ENCODE measurements around the gene UGT3A2.

DNA sequence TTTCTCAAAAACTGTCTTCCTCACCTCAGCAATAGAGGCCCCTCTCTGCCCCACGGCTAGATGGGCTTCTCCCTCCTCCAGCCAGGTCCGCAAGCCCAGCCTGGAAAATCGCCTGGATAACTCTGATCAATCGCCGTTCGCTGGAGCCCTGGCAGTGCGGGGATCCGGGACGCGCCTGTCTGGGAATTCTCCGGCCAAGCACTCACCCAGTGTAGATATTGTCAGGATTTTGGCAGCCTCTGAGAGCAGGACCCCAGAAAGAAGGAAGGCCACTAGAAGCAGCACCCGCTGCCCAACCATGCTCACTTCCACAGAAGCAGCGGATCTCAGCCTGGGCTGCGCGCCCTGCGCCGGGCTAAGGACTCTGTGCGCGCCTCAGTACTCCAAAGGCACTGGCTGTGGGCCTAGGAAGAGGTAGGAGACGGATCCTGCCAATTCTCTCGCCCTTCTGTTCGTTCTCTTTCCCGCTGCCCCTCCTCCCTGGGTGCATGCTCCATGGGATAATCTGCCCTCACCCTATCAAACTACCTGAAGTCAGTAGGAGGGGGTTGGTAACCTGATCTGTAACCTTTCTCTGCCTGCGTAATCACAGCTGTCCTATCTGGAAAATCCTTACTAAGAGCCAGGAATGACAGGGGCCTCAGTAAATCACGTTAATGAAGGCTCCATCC is 75.6 kb downstream of the UGT3A2 start, which contains the start of gene UGT3A1:
- TF ChIP-seq, protein P1, sequence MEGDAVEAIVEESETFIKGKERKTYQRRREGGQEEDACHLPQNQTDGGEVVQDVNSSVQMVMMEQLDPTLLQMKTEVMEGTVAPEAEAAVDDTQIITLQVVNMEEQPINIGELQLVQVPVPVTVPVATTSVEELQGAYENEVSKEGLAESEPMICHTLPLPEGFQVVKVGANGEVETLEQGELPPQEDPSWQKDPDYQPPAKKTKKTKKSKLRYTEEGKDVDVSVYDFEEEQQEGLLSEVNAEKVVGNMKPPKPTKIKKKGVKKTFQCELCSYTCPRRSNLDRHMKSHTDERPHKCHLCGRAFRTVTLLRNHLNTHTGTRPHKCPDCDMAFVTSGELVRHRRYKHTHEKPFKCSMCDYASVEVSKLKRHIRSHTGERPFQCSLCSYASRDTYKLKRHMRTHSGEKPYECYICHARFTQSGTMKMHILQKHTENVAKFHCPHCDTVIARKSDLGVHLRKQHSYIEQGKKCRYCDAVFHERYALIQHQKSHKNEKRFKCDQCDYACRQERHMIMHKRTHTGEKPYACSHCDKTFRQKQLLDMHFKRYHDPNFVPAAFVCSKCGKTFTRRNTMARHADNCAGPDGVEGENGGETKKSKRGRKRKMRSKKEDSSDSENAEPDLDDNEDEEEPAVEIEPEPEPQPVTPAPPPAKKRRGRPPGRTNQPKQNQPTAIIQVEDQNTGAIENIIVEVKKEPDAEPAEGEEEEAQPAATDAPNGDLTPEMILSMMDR (IDR thresholded peaks at IDR 0.05; ENCODE audit: low read depth, low read length), result no peak
- no peak for TF ChIP-seq POLR2A (IDR thresholded peaks at IDR 0.05; ENCODE audit: extremely low read depth, insufficient read length)

Measured in NB4 (cell line).